Measurements from ENCODE around the gene IGFLR1. TPM values are rescaled to one million over a fixed set of nuclear protein-coding genes. Genes with fewer than 3 reads are reported as not detected.

IGFLR1 gene
- total RNA-seq, 1 donor from 2014 or later, result 2.4 TPM

GRCh38 chr19:35721374-35721773 is 20.9 kb downstream of the IGFLR1 start:
- TF ChIP-seq EZH2 (IDR thresholded peaks at IDR 0.05; ENCODE audit: insufficient read depth, low read length) (no peak), CTCF (IDR thresholded peaks at IDR 0.05; ENCODE audit: insufficient read depth, low read depth, low read length) (no peak)
- no peak overlapping the region for H2AFZ ChIP-seq (ENCODE audit: low read depth, low read length)
- H3K4me1 ChIP-seq (ENCODE audit: insufficient read depth, low read length), result peaks cover 11% of the 10 kb centered on the region
- DNase-seq (ENCODE audit: low read depth) (no peak), FAIRE-seq (no peak)
- H3K27ac ChIP-seq (ENCODE audit: low read depth, low read length), result no peak overlapping the region
- H3K27ac Mint-ChIP-seq (ENCODE audit: unreplicated experiment), result no peak overlapping the region
- H3K9ac ChIP-seq (ENCODE audit: low read length), result no peak overlapping the region
- H3K36me3 ChIP-seq (ENCODE audit: insufficient read depth, low read length), result peaks cover 17% of the 10 kb centered on the region
- no peak overlapping the region for H3K4me3 Mint-ChIP-seq (ENCODE audit: unreplicated experiment)
- H3K4me1 Mint-ChIP-seq (ENCODE audit: low read depth, unreplicated experiment), result peaks cover 4% of the 10 kb centered on the region
- no peak overlapping the region for H3K4me3 ChIP-seq (ENCODE audit: insufficient read depth, low read depth, low read length)
- no peak overlapping the region for H3K4me2 ChIP-seq (ENCODE audit: low read length)
- no peaks in the 10 kb centered on the region for H3K27me3 ChIP-seq (ENCODE audit: insufficient read depth, low read length)
- peaks cover 41% of the 10 kb centered on the region for H3K79me2 ChIP-seq (ENCODE audit: insufficient read depth, low read length)
- H3K9me3 ChIP-seq (ENCODE audit: insufficient read depth, low read depth, low read length), result no peaks in the 10 kb centered on the region
- H3K27me3 Mint-ChIP-seq (ENCODE audit: low read depth, unreplicated experiment), result no peaks in the 10 kb centered on the region
- no peaks in the 10 kb centered on the region for H3K9me3 Mint-ChIP-seq (ENCODE audit: unreplicated experiment)
- H4K20me1 ChIP-seq (ENCODE audit: insufficient read depth, low read length), result peaks cover 65% of the 10 kb centered on the region
- H3K36me3 Mint-ChIP-seq (ENCODE audit: low read depth, unreplicated experiment), result peaks cover 6% of the 10 kb centered on the region

- TF ChIP-seq CTCF (IDR thresholded peaks at IDR 0.05; ENCODE audit: insufficient read depth, low read depth, low read length) (no peak), EZH2 (IDR thresholded peaks at IDR 0.05; ENCODE audit: insufficient read depth, low read length) (no peak)
- H3K4me1 ChIP-seq (ENCODE audit: insufficient read depth, low read length), result peaks cover 18% of the 10 kb centered on the region
- no peak for FAIRE-seq
- no peak overlapping the region for H3K9ac ChIP-seq (ENCODE audit: low read length)
- no peaks in the 10 kb centered on the region for H3K9me3 ChIP-seq (ENCODE audit: insufficient read depth, low read depth, low read length)
- Mint-ChIP-seq H3K9me3 (ENCODE audit: unreplicated experiment) (no peaks in the 10 kb centered on the region), H3K36me3 (ENCODE audit: low read depth, unreplicated experiment) (peaks cover 6% of the 10 kb centered on the region), H3K27me3 (ENCODE audit: low read depth, unreplicated experiment) (no peaks in the 10 kb centered on the region), H3K4me3 (ENCODE audit: unreplicated experiment) (no peak overlapping the region), H3K4me1 (ENCODE audit: low read depth, unreplicated experiment) (peaks cover 6% of the 10 kb centered on the region), H3K27ac (ENCODE audit: unreplicated experiment) (no peak overlapping the region)
- H3K4me2 ChIP-seq (ENCODE audit: low read length), result no peak overlapping the region
- peaks cover 41% of the 10 kb centered on the region for H3K79me2 ChIP-seq (ENCODE audit: insufficient read depth, low read length)
- H3K4me3 ChIP-seq (ENCODE audit: insufficient read depth, low read depth, low read length), result no peak overlapping the region
- H3K27ac ChIP-seq (ENCODE audit: low read depth, low read length), result no peak overlapping the region
- peaks cover 57% of the 10 kb centered on the region for H4K20me1 ChIP-seq (ENCODE audit: insufficient read depth, low read length)
- no peak overlapping the region for H2AFZ ChIP-seq (ENCODE audit: low read depth, low read length)
- no peak for DNase-seq (ENCODE audit: low read depth)
- H3K27me3 ChIP-seq (ENCODE audit: insufficient read depth, low read length), result no peaks in the 10 kb centered on the region
- H3K36me3 ChIP-seq (ENCODE audit: insufficient read depth, low read length), result peaks cover 12% of the 10 kb centered on the region
Observed at GRCh38 chr19:35720648-35721047, 21.6 kb downstream of the IGFLR1 start.

GRCh38 chr19:35720163-35720524 is 22.1 kb downstream of the IGFLR1 start:
- Histone ChIP-seq H3K4me1 (ENCODE audit: insufficient read depth, low read length) (peaks cover 18% of the 10 kb centered on the region), H3K4me2 (ENCODE audit: low read length) (no peak overlapping the region), H3K4me3 (ENCODE audit: insufficient read depth, low read depth, low read length) (no peak overlapping the region), H4K20me1 (ENCODE audit: insufficient read depth, low read length) (peaks cover 57% of the 10 kb centered on the region), H3K27ac (ENCODE audit: low read depth, low read length) (no peak overlapping the region), H3K36me3 (ENCODE audit: insufficient read depth, low read length) (peaks cover 9% of the 10 kb centered on the region), H2AFZ (ENCODE audit: low read depth, low read length) (no peak overlapping the region), H3K9me3 (ENCODE audit: insufficient read depth, low read depth, low read length) (no peaks in the 10 kb centered on the region), H3K79me2 (ENCODE audit: insufficient read depth, low read length) (peaks cover 41% of the 10 kb centered on the region), H3K27me3 (ENCODE audit: insufficient read depth, low read length) (no peaks in the 10 kb centered on the region), H3K9ac (ENCODE audit: low read length) (no peak overlapping the region)
- FAIRE-seq, result no peak
- Mint-ChIP-seq H3K27ac (ENCODE audit: unreplicated experiment) (no peak overlapping the region), H3K9me3 (ENCODE audit: unreplicated experiment) (no peaks in the 10 kb centered on the region), H3K27me3 (ENCODE audit: low read depth, unreplicated experiment) (no peaks in the 10 kb centered on the region), H3K4me1 (ENCODE audit: low read depth, unreplicated experiment) (peaks cover 6% of the 10 kb centered on the region), H3K36me3 (ENCODE audit: low read depth, unreplicated experiment) (peaks cover 6% of the 10 kb centered on the region), H3K4me3 (ENCODE audit: unreplicated experiment) (peak overlapping the region; percentile 78)
- TF ChIP-seq CTCF (IDR thresholded peaks at IDR 0.05; ENCODE audit: insufficient read depth, low read depth, low read length) (no peak), EZH2 (IDR thresholded peaks at IDR 0.05; ENCODE audit: insufficient read depth, low read length) (no peak)
- no peak for DNase-seq (ENCODE audit: low read depth)

Measured in astrocyte (in vitro differentiated cells and primary cell).